K562 (cell line): ENCODE results near the gene EYA2. TPM values are rescaled to one million over a fixed set of nuclear protein-coding genes. Genes with fewer than 3 reads are reported as not detected.

ENCODE experiments used
- ATAC-seq: fragments of 200-7000 bp; cut with Tn5 transposase; 3 replicates; pipeline ENCODE4 v1.9.1; 2020; ENCODE audit warnings: moderate library complexity
- BruUV-seq: library from RNA; stranded (reverse); fragments of 400-500 nt; replicated peaks from 2 replicates; lab custom pipeline; 2021; lab: Mats Ljungman, UMichigan
- CTCF ChIA-PET: fragments of 300-600 bp; formaldehyde crosslinking; extraction: SDS; loops from one replicate; lab custom pipeline; 2021; ENCODE audit warnings: low intra/inter-chr PET ratio; lab: Yijun Ruan, JAX
- POLR2A ChIA-PET: fragments of 300-600, 350-650 bp; sonication (Branson Sonifier 250); formaldehyde crosslinking; extraction: SDS; loops from one replicate; lab custom pipeline; 2021; ENCODE audit warnings: antibody characterized with exemption, inconsistent platforms; lab: Yijun Ruan, JAX
- DNase-seq, 4 experiments: peaks; one replicate each; pipeline versions ENCODE4 v3.0.0 to v3.0.0-alpha.2; 2011 to 2018; ENCODE audit warnings: low spot score in 3 of 4, mixed read lengths in 3 of 4; ENCODE audit errors: extremely low read depth in 1 of 4
- FAIRE-seq: peaks from 2 replicates; lab custom pipeline; 2011; peaks lifted over from hg19 to GRCh38; lab: Jason Lieb, UNC
- H2AFZ ChIP-seq: 2 replicates; pipeline ENCODE4 v1.6.0; 2011; ENCODE audit warnings: low read depth, low read length, control low read depth, inconsistent platforms
- H3K27ac ChIP-seq: fragments of 200-600 bp; 3 replicates; pipeline ENCODE4 v1.8.0; 2011; ENCODE audit warnings: low read depth, mild to moderate bottlenecking, control low read depth, inconsistent platforms, low read length, moderate library complexity, mixed read lengths; ENCODE audit errors: extremely low read depth
- H3K27me3 ChIP-seq, 2 experiments: fragments of 300-600 bp in 1 of 2; 2 replicates in 1 of 2; 3 replicates in 1 of 2; pipeline versions ENCODE4 v1.6.0 to v1.8.0; 2011; ENCODE audit warnings: inconsistent platforms in 2 of 2, low read length in 2 of 2, mild to moderate bottlenecking in 1 of 2, mixed read lengths in 1 of 2, moderate library complexity in 1 of 2; ENCODE audit not compliant: control insufficient read depth in 2 of 2, insufficient read depth in 2 of 2
- H3K36me3 ChIP-seq: fragments of 300-600 bp; 3 replicates; pipeline ENCODE4 v1.8.0; 2011; ENCODE audit warnings: mild to moderate bottlenecking, low read length, inconsistent platforms; ENCODE audit not compliant: control insufficient read depth, insufficient read depth
- H3K4me1 ChIP-seq, 2 experiments: fragments of 200-600 bp in 1 of 2; replicated peaks in 1 of 2; 2 replicates in 1 of 2; 3 replicates in 1 of 2; pipeline versions ENCODE4 v1.5.1 to v1.8.0; 2011; ENCODE audit warnings: inconsistent platforms in 2 of 2, low read length in 2 of 2, mild to moderate bottlenecking in 1 of 2, mixed read lengths in 1 of 2, moderate library complexity in 1 of 2; ENCODE audit not compliant: control insufficient read depth in 2 of 2, insufficient read depth in 2 of 2
- H3K4me2 ChIP-seq: 2 replicates; pipeline ENCODE4 v1.6.1; 2011; ENCODE audit warnings: low read length, control low read depth, inconsistent platforms, mixed read lengths; ENCODE audit not compliant: insufficient read depth
- H3K4me3 ChIP-seq: fragments of 200-600 bp; sonication (generic), shearing (Covaris generic); 2 replicates; pipeline ENCODE4 v1.5.1; 2016; ENCODE audit warnings: control low read depth, inconsistent platforms
- H3K79me2 ChIP-seq: fragments of 200-600 bp; 3 replicates; pipeline ENCODE4 v1.8.0; 2011; ENCODE audit warnings: low read length, inconsistent platforms; ENCODE audit not compliant: control insufficient read depth, insufficient read depth
- H3K9ac ChIP-seq, 2 experiments: 2 replicates each; pipeline versions ENCODE4 v1.6.0 to v1.6.1; 2011; ENCODE audit warnings: low read depth in 2 of 2, low read length in 2 of 2, control low read depth in 1 of 2, inconsistent platforms in 1 of 2, mild to moderate bottlenecking in 1 of 2, mixed read lengths in 1 of 2; ENCODE audit not compliant: insufficient read depth in 1 of 2
- H3K9me1 ChIP-seq: one replicate; pipeline ENCODE4 v1.6.0; 2011; ENCODE audit warnings: inconsistent platforms, mild to moderate bottlenecking, low read length, moderate library complexity; ENCODE audit not compliant: control insufficient read depth, insufficient read depth
- H3K9me3 ChIP-seq: replicated peaks from 2 replicates; pipeline ENCODE4 v1.5.1; 2011; ENCODE audit warnings: low read depth, low read length, inconsistent platforms; ENCODE audit not compliant: control insufficient read depth, insufficient read depth
- H4K20me1 ChIP-seq: replicated peaks from 2 replicates; pipeline ENCODE4 v1.6.1; 2011; ENCODE audit warnings: low read length, inconsistent platforms, mixed read lengths; ENCODE audit not compliant: control insufficient read depth, insufficient read depth
- CTBP1 ChIP-seq: fragments of 450-650 bp; IDR thresholded peaks from 2 replicates; pipeline ENCODE4 v1.6.1; 2016; ENCODE audit warnings: borderline replicate concordance
- HDAC1 ChIP-seq, 2 experiments: fragments of 450-650 bp; IDR thresholded peaks; 2 replicates each; pipeline ENCODE4 v1.6.1; 2016 to 2017; ENCODE audit warnings: inconsistent platforms in 1 of 2, mild to moderate bottlenecking in 1 of 2, moderate library complexity in 1 of 2
- NR1H2 ChIP-seq: sonication (generic); formaldehyde crosslinking; IDR thresholded peaks from 2 replicates; pipeline ENCODE4 v1.4.0; 2020; ENCODE audit warnings: mild to moderate bottlenecking, missing genetic modification reagents
- RBFOX2 ChIP-seq: fragments of 200-400 bp; formaldehyde crosslinking; IDR thresholded peaks from 2 replicates; pipeline ENCODE4 v1.6.1; 2017; ENCODE audit warnings: low read depth, mild to moderate bottlenecking, low read length, moderate library complexity
- SMARCC2 ChIP-seq: fragments of 450-650 bp; IDR thresholded peaks from 2 replicates; pipeline ENCODE4 v1.6.1; 2017; ENCODE audit warnings: antibody characterized with exemption, moderate library complexity, mild to moderate bottlenecking, low read depth
- YBX1 ChIP-seq: fragments of 450-650 bp; IDR thresholded peaks from 2 replicates; pipeline ENCODE4 v1.7.1; 2016; ENCODE audit warnings: mild to moderate bottlenecking
- ZNF280A ChIP-seq: fragments of 450-650 bp; IDR thresholded peaks from 2 replicates; pipeline ENCODE4 v1.6.1; 2018; ENCODE audit warnings: mild to moderate bottlenecking, low read depth; ENCODE audit not compliant: partially characterized antibody
- ZNF780A ChIP-seq: fragments of 250-450 bp; sonication (Bioruptor Pico); IDR thresholded peaks from 2 replicates; pipeline ENCODE4 v1.5.0; 2021; ENCODE audit warnings: mild to moderate bottlenecking
- WGBS: fragments of 100-300 bp; shearing (Covaris generic); methylation state at CpG from one replicate; pipeline ENCODE4 v1.1.6; 2016; ENCODE audit warnings: low coverage, mixed read lengths; ENCODE audit not compliant: insufficient coverage; ENCODE audit errors: missing lambda C conversion rate; 5-methylcytosine and 5-hydroxymethylcytosine counted together
- in situ Hi-C: fragments of 300-500 bp; cut with MboI; formaldehyde crosslinking; loops from 4 replicates; pipeline ENCODE4 v1.15.0; 2018; ENCODE audit warnings: inconsistent platforms, mixed read lengths
- intact Hi-C: fragments of 100-400 bp; cut with micrococcal nuclease; formaldehyde crosslinking; loops from 2 replicates; pipeline ENCODE4 v1.14.2; 2022
- polyA plus RNA-seq, 8 experiments: library from polyadenylated mRNA; depleted of rRNA in 4 of 8; stranded (reverse) in 5 of 8; unstranded in 3 of 8; fragments of >200 nt; fragmentation: Nextera tagmentation in 2 of 8; fragmentation: Illumina TruSeq in 1 of 8; extraction: Ambion mirVana in 2 of 8; extraction: Trizol in 1 of 8; gene quantifications; 2 replicates each; pipeline versions ENCODE4 v1.2.1 to v1.2.3, GENCODE V29; 2011 to 2014; ENCODE audit warnings: inconsistent platforms in 1 of 8, missing spikeins in 1 of 8
- total RNA-seq, 7 experiments: library from RNA; depleted of rRNA in 6 of 7; stranded (reverse); fragments of >200 nt in 6 of 7; fragmentation: Illumina TruSeq in 2 of 7; extraction: Trizol in 2 of 7; gene quantifications; 2 replicates each; pipeline versions ENCODE4 v1.2.1 to v1.2.3, GENCODE V29; 2011 to 2021; ENCODE audit warnings: low replicate concordance in 1 of 7

The EYA2 gene
- total and polyA plus RNA-seq, 9 of the 15 experiments (the other 6 are each of a cell fraction or from before 2014, with no cell fraction given): 0.03 TPM; not detected in 8

- no peaks in the 10 kb centered on the region for H3K79me2 ChIP-seq
- in situ Hi-C loops: no loop called here
- WGBS: 0% methylated on average over 6 of the region's 6 CpGs
These were observed 233.4 kb downstream of the EYA2 start for GRCh38 chr20:47127999-47128398.

More at GRCh38 chr20:47127999-47128398, 233.4 kb downstream of the EYA2 start:
- FAIRE-seq: no peak
- Histone ChIP-seq H3K4me2 (no peak overlapping the region), H3K4me1 (no peaks in the 10 kb centered on the region), H3K36me3 (no peaks in the 10 kb centered on the region), H3K9ac (no peak overlapping the region), H4K20me1 (no peaks in the 10 kb centered on the region), H3K27me3 (peaks cover 20 to 41% of the 10 kb centered on the region in 2 experiments; a peak in 4 of 5 replicates), H2AFZ (no peak overlapping the region), H3K4me3 (no peak overlapping the region), H3K9me3 (no peaks in the 10 kb centered on the region), H3K27ac (no peak overlapping the region), H3K9me1 (no peaks in the 10 kb centered on the region)
- no peak for DNase-seq
- TF ChIP-seq YBX1: no peak
- TF ChIP-seq CTBP1: no peak
- no peak for TF ChIP-seq ZNF280A
- no peak for TF ChIP-seq RBFOX2
- no peak for TF ChIP-seq SMARCC2
- TF ChIP-seq NR1H2: no peak
- no peak for TF ChIP-seq HDAC1 (IDR thresholded peaks at IDR 0.05)
- TF ChIP-seq ZNF780A (CRISPR knock-in tag): no peak
- ChIA-PET POLR2A (interaction anchor here (0.6 to 0.9 kb wide), 4 partner anchors 9 to 629 kb away, joined by 3 to 5 read pairs (median 4); no protein-coding TSS in a partner anchor), CTCF (no interaction called here)
- intact Hi-C loops: no loop called here
- no TSS peak for BruUV-seq
- ATAC-seq: no peak
